Measurements from ENCODE around the gene PDE4D.

- TF ChIP-seq CTCF (IDR thresholded peaks at IDR 0.05) (no peak), POLR2A (IDR thresholded peaks at IDR 0.05) (no peak)
Measured at GRCh38 chr5:59198365-59198764, 695.2 kb downstream of the PDE4D start.
